Islet of Langerhans (tissue), 1 donor: ENCODE results near the gene SVOP.
"Not testable (repeated sequence)": the region's sequence is repeated elsewhere in the genome, so short reads cannot be mapped to it uniquely, and the experiment has no call there.

ENCODE experiments used
- FAIRE-seq: peaks from one replicate; lab custom pipeline; 2011; peaks lifted over from hg19 to GRCh38; lab: Jason Lieb, UNC

Gene SVOP, protein sequence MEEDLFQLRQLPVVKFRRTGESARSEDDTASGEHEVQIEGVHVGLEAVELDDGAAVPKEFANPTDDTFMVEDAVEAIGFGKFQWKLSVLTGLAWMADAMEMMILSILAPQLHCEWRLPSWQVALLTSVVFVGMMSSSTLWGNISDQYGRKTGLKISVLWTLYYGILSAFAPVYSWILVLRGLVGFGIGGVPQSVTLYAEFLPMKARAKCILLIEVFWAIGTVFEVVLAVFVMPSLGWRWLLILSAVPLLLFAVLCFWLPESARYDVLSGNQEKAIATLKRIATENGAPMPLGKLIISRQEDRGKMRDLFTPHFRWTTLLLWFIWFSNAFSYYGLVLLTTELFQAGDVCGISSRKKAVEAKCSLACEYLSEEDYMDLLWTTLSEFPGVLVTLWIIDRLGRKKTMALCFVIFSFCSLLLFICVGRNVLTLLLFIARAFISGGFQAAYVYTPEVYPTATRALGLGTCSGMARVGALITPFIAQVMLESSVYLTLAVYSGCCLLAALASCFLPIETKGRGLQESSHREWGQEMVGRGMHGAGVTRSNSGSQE

GRCh38 chr12:109020796-109021380, at the start of gene SVOP:
SVOP (minus strand) TSS chr12:109021068; CDS start chr12:109020868, 200 bp downstream.
- FAIRE-seq = no peak

DNA sequence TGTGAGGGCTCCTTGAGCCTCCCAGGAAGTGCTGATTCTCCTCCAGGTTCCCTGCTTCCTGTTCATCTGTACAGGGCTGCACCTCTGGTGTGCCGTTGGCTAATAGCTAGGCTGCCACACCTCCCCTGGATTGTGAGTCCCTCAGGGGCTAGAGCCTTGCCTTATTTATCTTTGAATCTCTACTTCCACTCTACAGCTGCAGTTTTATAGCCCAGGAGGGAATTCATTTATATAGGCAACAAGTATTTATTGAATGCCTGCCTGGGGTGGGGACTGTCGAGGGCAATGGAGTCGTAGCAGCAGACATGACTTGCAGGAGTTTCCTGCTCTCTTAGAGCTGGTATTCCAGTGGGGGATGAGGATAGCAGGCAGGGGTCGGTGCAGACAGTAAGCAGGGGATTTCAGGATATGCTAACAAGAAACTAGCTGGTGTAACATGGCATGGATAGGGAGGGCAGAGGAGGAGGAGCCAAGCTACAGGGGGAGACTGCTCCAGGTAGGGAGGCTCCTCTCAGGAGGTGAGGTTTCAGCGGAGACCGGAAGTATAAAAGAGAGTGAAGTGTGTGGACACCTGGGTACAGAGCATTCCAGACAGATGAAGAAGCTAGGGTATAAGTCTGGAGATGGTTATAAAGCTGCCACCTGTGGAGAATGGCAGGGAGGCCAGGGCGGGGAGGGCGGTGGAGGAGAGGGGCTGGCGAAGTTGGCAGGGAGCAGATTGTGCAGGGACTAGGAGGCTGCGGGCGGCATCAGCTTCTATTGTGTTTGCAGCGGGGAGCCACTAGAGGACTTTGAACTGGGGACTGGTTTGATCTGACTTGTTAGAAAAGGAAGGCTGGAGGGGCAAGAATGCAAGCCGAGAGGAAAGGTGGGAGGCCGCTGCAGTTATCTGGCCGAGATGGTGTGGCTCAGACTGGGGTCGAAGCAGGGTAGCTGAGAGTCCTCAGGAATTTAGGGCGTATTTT, 48.7 kb upstream of the SVOP start:
- FAIRE-seq = no peak

- no peak for FAIRE-seq
Measured at GRCh38 chr12:109065853-109066193, 45.0 kb upstream of the SVOP start.

GRCh38 chr12:109065154-109065852, 44.4 kb upstream of the SVOP start:
- FAIRE-seq = no peak

DNA sequence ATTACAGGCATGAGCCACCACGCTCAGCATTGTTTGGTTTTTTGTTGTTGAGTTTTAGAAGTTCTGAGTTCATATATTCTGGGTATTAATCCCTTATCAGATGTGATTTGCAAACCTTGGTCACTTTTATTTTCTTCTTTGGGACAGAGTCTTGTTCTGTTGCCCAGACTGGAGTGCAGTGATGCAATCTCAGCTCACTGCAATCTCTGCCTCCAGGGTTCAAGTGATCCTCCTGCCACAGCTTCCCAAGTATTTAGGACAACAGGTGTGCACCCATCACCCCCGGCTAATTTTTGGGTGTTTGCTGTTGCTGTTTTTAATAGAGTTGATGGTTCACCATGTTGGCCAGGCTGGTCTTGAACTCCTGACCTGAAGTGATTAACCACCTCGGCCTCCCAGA, 43.3 kb upstream of the SVOP start:
- no peak for FAIRE-seq

DNA sequence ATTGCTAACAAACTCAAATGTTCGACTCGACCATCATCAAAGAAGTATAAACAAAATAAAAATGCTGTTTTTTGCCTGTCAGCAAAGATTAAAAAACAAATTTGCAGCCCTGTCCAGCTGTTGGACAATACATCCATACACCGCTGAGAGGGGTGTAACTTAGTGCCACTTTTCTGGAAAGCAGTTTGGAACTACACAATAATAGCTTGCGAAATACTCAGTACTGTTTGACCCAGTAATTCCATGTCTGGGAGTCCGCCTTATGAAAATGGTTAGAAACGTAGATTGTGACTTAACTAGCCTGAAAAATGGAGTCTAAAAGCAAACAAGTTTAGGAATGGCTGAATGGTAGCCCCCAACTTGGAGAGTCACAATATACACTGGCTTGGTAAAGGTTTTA, 37.9 kb upstream of the SVOP start:
- FAIRE-seq = no peak

- FAIRE-seq = no peak
Measured at GRCh38 chr12:109057376-109057775, 36.5 kb upstream of the SVOP start.

- no peak for FAIRE-seq
Measured at GRCh38 chr12:109056891-109057290, 36.0 kb upstream of the SVOP start.

DNA sequence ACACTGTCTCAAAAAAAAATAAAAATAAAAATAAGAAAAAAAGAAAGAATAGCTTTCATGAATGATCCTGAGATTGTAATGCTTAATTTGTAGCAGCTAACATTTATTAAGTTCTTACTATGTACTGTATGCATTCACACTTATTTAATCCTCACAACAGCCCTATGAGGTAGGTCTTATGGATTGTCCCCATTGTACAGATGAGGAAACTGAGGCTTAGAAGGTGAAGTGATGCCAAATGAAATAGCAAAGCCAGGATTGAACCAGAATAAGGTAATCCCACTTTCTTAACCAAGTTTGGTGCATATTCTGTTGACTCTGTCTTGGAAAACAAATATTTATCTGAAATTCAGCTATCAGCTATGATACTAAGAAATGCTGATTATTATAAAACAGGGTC, 33.7 kb upstream of the SVOP start:
- no peak for FAIRE-seq

GRCh38 chr12:109054124-109054513, 33.3 kb upstream of the SVOP start:
- FAIRE-seq = not testable (repeated sequence)

- no peak for FAIRE-seq
Measured at GRCh38 chr12:109053382-109054123, 32.7 kb upstream of the SVOP start.

DNA sequence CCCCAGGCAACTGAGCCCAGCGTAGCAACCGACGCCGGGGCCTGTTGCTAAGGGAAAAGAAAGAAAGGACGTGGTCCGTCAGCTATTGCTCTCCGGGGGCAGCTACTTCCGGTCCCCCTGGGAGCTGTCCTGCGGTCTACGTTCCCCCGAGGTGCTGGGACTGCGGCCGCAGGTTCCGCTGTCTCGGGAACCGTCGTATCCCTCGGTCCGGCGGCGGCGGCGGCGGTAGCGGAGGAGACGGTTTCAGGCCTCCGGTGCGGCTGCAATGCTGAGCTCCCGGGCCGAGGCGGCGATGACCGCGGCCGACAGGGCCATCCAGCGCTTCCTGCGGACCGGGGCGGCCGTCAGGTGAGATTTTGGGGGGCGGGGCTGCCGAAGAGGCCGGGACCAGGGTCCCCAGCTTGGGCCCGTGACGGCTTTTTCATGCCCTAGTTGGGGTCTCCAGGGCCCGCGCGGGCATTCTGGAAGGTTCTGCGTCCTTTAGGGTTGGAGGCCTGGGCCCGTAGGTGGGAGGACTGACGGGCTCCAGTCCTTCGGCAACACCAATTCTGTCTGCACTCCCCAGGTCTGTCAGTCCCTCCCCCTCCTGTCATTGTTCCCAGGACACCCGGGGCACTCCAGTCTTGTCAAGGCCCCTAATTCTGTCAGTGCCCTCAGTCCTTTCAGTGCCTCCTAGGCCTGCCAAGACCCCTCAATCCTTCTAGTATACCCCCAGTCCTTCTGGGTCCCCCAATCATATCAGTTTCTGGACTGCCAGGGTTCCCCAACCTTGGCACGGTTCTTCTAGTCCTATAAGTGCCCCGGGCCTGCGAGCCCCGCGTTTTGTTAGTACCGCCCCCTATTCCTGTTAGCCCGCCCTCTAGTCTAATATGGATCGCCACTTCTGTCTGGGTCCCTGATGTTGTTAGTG, 31.8 kb upstream of the SVOP start, which contains the start of gene USP30:
TSS of gene USP30 (plus strand) at position 163 of the 910 bp plus-strand sequence. CDS start at position 266, 103 bp downstream.
- FAIRE-seq = no peak

DNA sequence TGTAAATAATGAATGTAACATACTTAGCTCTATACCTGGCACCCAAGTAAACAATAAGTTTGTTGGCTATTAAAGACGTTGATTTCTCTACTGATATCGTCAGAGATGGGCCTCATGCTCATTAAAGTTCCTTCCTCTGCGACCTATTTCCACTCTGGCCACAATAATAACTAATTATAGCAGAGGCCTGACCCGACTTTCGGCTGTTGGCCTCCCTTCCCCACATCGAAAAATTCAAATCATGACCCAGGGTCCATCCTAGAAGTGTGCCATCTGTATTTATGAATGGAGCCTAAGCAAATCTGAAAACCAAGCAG, 31.2 kb upstream of the SVOP start:
- FAIRE-seq = no peak

GRCh38 chr12:109049794-109050193, 28.9 kb upstream of the SVOP start:
- not testable (repeated sequence) for FAIRE-seq

GRCh38 chr12:109048706-109049105, 27.8 kb upstream of the SVOP start:
- not testable (repeated sequence) for FAIRE-seq

- no peak for FAIRE-seq
Measured at GRCh38 chr12:109047081-109047805, 26.4 kb upstream of the SVOP start.

DNA sequence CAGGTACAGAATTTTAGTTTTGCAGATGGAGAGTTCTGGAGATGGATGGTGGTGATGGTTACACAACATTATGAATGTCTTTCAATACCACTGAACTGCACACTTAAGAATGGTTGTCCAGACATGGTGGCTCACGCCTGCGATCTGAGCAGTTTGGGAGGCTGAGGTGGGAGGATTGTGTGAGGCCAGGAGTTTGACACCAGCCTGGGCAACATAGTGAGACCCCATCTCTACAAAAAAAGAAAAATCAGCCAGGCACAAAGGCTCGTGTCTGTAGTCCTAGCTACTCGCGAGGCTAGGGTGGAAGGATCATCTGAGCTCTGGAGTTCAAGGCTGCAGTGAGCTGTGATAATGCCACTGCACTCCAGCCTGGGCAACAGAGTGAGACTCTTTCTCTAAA, 23.4 kb upstream of the SVOP start:
- no peak for FAIRE-seq

DNA sequence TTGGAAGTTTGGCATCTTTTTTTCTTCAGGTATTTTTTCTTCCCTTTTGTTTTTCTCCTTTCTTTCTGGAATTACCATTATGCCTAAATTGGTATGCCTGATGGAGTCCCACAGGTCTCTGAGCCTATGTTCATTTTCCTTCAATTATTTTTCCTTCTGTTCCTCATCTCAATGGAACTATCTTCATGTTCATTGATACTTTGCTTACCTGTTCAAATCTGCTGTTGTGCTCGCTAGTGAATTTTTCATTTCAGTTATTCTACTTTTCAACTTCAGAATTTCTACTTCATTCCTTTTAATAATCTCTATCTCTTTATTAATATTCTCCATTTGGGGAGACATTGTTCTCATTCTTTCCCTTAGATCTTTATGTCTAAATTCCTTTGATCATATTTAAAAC, 16.1 kb upstream of the SVOP start:
- no peak for FAIRE-seq
